Adrenal gland (tissue), 5 donors: ENCODE data around the gene RPL15.
"Not testable (repeated sequence)": the region's sequence is repeated elsewhere in the genome, so short reads cannot be mapped to it uniquely, and the experiment has no call there.

Source experiments
- CTCF ChIP-seq, 6 experiments: fragments of 450-650 bp in 4 of 6; fragments of 200-600 bp in 2 of 6; sonication (generic) in 1 of 6; IDR thresholded peaks; 1 replicate in 5 of 6; 2 replicates in 1 of 6; pipeline versions ENCODE4 v1.5.1 to v1.8.0; 2016 to 2021; ENCODE audit warnings: antibody characterized with exemption in 6 of 6, mild to moderate bottlenecking in 2 of 6, moderate library complexity in 1 of 6
- POLR2A ChIP-seq, 2 donors: fragments of 450-650 bp; IDR thresholded peaks; one replicate each; pipeline ENCODE4 v1.6.1; 2017; ENCODE audit warnings: antibody characterized with exemption in 2 of 2, mild to moderate bottlenecking in 2 of 2, moderate library complexity in 1 of 2
- donor health status: DM: no; HTN: no; CAD: no.

DNA sequence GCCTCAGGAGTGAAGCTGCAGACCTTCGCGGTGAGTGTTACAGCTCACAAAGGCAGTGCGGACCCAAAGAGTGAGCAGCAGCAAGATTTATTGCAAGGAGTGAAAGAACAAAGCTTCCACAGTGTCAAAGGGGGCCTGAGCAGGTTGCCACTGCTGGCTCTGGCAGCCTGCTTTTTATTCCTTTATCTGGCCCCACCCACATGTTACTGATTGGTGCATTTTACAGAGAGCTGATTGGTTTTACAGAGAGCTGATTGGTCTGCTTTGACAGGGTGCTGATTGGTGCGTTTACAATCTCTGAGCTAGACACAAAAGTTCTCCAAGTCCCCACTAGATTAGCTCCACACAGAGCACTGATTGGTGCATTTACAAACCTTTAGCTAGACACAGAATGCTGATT lies 34.9 kb upstream of the RPL15 start:
- not testable (repeated sequence) for TF ChIP-seq CTCF, POLR2A (IDR thresholded peaks at IDR 0.05)
